ENCODE results near the gene ZNF804B. TPM values are rescaled to one million over a fixed set of nuclear protein-coding genes. Genes with fewer than 3 reads are reported as not detected.
A peak's percentile ranks its signal among the peaks of the same experiment; 100 is the strongest.

Gene ZNF804B
- total RNA-seq = under 1 TPM in 3 of 4 donors, not detected in 1; 0.28 to 0.41 (median 0.36) TPM
- under 1 TPM in 1 of 3 donors, not detected in 2; 0.01 TPM for polyA plus RNA-seq

DNA sequence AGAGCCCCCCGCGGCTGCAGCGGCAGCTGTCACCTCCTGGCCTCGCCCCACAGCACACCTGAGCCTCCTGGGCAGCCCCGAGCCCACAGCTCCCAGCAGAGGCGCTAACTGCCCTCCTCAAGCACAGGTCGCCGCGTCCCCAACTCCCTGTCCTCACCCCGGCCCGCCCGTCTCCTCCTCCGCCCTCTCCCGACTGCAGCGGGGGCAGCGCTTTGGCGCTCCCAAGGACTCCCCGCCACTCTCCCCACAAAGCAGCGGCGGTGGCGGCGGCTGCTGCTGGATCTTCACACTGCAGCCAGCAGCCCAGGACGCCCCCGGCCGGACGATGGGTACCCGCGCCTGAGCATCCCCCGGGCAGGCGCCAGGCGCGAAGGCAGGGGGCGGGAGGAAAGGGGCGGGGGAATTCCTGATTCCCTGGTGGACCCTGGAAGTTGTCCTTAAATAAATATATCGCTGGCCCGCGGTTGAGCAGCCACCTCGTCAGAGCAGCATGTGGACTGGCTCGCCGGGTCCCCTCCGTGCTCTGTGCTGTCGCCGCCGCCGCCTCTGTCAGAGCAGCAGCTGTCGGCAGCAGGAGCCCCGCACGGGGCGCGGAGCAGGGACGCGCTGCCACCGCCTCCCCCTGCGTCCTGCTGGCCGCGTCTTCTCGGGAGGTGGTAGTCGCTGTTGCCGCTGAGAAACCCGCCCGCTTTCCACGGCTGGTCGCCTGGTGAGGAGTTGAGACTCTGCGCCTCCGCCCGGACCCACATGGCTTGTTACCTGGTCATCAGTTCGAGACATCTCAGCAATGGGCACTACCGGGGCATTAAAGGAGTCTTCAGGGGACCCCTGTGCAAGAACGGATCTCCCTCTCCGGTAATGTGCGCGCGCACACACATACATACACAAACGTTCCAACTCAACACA is at the start of gene ZNF804B:
Gene ZNF804B, plus strand, starts transcription at position 471 of the 906 bp plus-strand sequence. Its CDS starts 277 bp downstream, at position 748.
- peaks cover 21 to 70% (median 36%) of the 10 kb centered on the region in 3 donors for H3K27me3 ChIP-seq
- 2 to 4% methylated on average over 74 of the region's 74 CpGs for WGBS, 2 donors
- H3K4me3 ChIP-seq = peak within 1 kb of the TSS in 3 of 4 donors; percentile 34 to 50 (median 39)
- peak; percentile 62 for DNase-seq
- no peak for TF ChIP-seq EP300 (IDR thresholded peaks at IDR 0.05)
- no peak for TF ChIP-seq POLR2A (IDR thresholded peaks at IDR 0.05)
- TF ChIP-seq, protein P1, sequence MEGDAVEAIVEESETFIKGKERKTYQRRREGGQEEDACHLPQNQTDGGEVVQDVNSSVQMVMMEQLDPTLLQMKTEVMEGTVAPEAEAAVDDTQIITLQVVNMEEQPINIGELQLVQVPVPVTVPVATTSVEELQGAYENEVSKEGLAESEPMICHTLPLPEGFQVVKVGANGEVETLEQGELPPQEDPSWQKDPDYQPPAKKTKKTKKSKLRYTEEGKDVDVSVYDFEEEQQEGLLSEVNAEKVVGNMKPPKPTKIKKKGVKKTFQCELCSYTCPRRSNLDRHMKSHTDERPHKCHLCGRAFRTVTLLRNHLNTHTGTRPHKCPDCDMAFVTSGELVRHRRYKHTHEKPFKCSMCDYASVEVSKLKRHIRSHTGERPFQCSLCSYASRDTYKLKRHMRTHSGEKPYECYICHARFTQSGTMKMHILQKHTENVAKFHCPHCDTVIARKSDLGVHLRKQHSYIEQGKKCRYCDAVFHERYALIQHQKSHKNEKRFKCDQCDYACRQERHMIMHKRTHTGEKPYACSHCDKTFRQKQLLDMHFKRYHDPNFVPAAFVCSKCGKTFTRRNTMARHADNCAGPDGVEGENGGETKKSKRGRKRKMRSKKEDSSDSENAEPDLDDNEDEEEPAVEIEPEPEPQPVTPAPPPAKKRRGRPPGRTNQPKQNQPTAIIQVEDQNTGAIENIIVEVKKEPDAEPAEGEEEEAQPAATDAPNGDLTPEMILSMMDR (IDR thresholded peaks at IDR 0.05) = no peak
- TF ChIP-seq POLR2AphosphoS5 (IDR thresholded peaks at IDR 0.05) = no peak
- H3K36me3 ChIP-seq = no peaks in the 10 kb centered on the region
- H3K27ac ChIP-seq = no peak within 1 kb of the TSS
- peaks cover 0 to 19% (median 17%) of the 10 kb centered on the region in 4 donors for H3K4me1 ChIP-seq
- H3K9me3 ChIP-seq = no peaks in the 10 kb centered on the region
- intact Hi-C loops (cut with DNase I) = no loop called here

DNA sequence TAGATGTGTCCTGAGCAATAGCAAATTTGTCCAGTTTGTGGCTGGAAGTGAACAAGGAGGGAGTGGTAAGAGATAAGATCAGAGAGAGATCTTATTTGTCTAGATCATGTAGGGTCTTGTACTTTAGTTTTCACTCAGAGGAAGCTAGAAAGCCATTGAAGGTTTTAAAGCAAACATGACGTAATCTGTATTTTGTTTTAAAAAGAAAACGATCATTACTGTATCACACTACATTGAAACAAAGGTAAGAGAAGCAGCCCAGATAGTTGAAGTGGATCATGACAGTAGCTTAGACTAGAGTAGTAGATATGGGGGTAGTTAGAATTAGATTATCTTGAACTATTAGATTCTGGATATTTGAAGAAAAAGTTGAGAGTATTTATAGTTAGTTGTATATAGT is 23.6 kb upstream of the ZNF804B start:
- 63 to 80% methylated on average over 2 of the region's 2 CpGs for WGBS, 2 donors
- H3K27ac ChIP-seq = no peak overlapping the region

DNA sequence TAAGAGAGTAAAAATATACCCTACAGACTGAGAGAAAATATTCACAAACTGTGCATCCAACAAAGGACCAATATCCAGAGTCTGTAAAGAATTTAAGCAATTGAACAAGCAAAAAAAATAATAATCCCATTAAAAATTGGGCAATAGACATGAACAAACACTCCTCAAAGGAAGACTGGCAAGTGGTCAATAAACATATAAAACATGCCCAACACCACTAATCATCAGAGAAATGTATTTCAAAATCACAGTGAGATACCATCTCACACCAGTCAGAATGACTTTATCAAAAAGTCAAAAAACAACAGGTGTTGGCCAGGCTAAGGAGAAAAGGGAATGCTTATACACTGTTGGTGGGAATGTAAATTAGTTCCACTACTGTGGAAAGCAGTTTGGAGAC is 21.9 kb upstream of the ZNF804B start:
- DNase-seq = no peak
- H3K4me3 ChIP-seq = no peak overlapping the region
- intact Hi-C loops (cut with DNase I) = no loop called here
- H3K27me3 ChIP-seq = no peaks in the 10 kb centered on the region
- TF ChIP-seq POLR2A (IDR thresholded peaks at IDR 0.05) (no peak), POLR2AphosphoS5 (IDR thresholded peaks at IDR 0.05) (no peak), EP300 (IDR thresholded peaks at IDR 0.05) (no peak)
- TF ChIP-seq, protein P1 (IDR thresholded peaks at IDR 0.05) = no peak
- no peak overlapping the region for H3K27ac ChIP-seq
- H3K4me1 ChIP-seq = no peaks in the 10 kb centered on the region
- no peaks in the 10 kb centered on the region for H3K36me3 ChIP-seq
- no peaks in the 10 kb centered on the region for H3K9me3 ChIP-seq

More for the DNA sequence above, 23.6 kb upstream of the ZNF804B start:
- Histone ChIP-seq H3K36me3 (no peaks in the 10 kb centered on the region), H3K9me3 (no peaks in the 10 kb centered on the region), H3K27me3 (no peaks in the 10 kb centered on the region), H3K4me3 (no peak overlapping the region), H3K4me1 (no peaks in the 10 kb centered on the region)
- intact Hi-C loops (cut with DNase I) = no loop called here
- DNase-seq = no peak
- TF ChIP-seq POLR2A (IDR thresholded peaks at IDR 0.05) (no peak), POLR2AphosphoS5 (IDR thresholded peaks at IDR 0.05) (no peak), EP300 (IDR thresholded peaks at IDR 0.05) (no peak)
- TF ChIP-seq, protein P1 (IDR thresholded peaks at IDR 0.05) = no peak

DNA sequence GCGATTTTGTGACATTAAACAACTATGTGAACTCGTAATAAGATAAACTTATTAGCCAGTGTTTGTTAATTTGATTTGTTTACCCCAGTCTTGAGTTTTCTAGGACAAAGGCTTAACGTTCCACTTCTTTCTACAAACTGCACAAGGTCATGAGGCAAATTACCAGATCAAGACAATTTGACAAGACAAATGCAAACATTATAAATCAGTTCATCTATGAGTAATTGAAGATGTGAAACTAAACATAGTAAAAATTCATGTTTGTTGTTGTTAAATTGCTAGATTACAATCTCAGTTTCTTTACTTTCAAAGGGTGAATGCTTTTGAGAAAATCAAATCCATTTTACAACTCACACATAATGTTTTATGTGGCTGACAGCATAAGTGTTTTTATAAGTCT is 13.4 kb upstream of the ZNF804B start:
- no peak overlapping the region for H3K27ac ChIP-seq
- H3K4me1 ChIP-seq = no peaks in the 10 kb centered on the region
- 55 to 58% methylated on average over 3 of the region's 3 CpGs for WGBS, 2 donors
- intact Hi-C loops (cut with DNase I) = no loop called here
- DNase-seq = no peak
- no peak overlapping the region for H3K4me3 ChIP-seq
- H3K36me3 ChIP-seq = no peaks in the 10 kb centered on the region
- TF ChIP-seq POLR2A (IDR thresholded peaks at IDR 0.05) (no peak), EP300 (IDR thresholded peaks at IDR 0.05) (no peak), POLR2AphosphoS5 (IDR thresholded peaks at IDR 0.05) (no peak)
- TF ChIP-seq, protein P1 (IDR thresholded peaks at IDR 0.05) = no peak
- H3K9me3 ChIP-seq = no peaks in the 10 kb centered on the region
- H3K27me3 ChIP-seq = no peaks in the 10 kb centered on the region

Data from sigmoid colon (tissue), 7 donors.